Adrenal gland (tissue), 5 donors: ENCODE measurements around the gene B3GALT6.

Experiments
- POLR2A ChIP-seq, 2 donors: fragments of 450-650 bp; IDR thresholded peaks; one replicate each; pipeline ENCODE4 v1.6.1; 2017; ENCODE audit warnings: antibody characterized with exemption in 2 of 2, mild to moderate bottlenecking in 2 of 2, moderate library complexity in 1 of 2
- TF ChIP-seq, protein P1 (sequence below), 6 experiments: fragments of 450-650 bp in 4 of 6; fragments of 200-600 bp in 2 of 6; sonication (generic) in 1 of 6; IDR thresholded peaks; 1 replicate in 5 of 6; 2 replicates in 1 of 6; pipeline versions ENCODE4 v1.5.1 to v1.8.0; 2016 to 2021; ENCODE audit warnings: antibody characterized with exemption in 6 of 6, mild to moderate bottlenecking in 2 of 6, moderate library complexity in 1 of 6
- donor health status: DM: no; HTN: no; CAD: no.

DNA sequence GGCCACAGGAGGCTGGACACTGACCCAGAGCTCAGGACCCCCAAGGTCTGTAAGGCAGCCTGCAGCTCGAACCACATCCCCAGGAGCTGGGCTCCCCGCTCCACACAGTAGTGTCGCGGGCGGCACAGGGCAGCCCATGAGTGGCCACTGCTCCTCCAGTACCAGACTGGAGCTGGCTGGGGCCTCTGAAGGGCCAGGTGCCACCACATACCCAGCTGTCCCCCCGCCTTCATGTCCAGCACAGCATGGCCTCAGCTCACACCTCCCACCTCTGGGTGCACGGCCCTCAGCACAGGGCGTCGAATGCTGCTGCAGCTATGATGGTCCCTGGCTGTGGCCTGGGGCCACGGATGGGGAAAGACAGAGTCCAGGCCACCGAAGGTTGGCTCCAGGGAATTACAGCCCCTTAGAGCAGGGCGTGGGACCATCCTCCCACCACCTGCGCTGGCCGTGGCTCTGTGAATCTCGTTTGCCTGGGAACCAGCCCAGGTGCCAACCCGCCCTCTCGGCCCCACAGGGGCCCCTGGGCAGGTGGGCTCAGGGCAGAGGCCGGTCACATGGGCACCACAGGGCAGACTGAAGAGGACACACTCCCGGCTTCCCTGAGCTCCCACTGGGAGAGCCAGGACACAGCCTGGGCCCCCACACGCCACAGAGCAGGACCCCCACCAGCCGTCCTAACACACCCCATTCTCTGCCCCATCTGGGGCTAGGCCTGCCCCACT is 16.0 kb upstream of the B3GALT6 start:
- TF ChIP-seq, protein P1, sequence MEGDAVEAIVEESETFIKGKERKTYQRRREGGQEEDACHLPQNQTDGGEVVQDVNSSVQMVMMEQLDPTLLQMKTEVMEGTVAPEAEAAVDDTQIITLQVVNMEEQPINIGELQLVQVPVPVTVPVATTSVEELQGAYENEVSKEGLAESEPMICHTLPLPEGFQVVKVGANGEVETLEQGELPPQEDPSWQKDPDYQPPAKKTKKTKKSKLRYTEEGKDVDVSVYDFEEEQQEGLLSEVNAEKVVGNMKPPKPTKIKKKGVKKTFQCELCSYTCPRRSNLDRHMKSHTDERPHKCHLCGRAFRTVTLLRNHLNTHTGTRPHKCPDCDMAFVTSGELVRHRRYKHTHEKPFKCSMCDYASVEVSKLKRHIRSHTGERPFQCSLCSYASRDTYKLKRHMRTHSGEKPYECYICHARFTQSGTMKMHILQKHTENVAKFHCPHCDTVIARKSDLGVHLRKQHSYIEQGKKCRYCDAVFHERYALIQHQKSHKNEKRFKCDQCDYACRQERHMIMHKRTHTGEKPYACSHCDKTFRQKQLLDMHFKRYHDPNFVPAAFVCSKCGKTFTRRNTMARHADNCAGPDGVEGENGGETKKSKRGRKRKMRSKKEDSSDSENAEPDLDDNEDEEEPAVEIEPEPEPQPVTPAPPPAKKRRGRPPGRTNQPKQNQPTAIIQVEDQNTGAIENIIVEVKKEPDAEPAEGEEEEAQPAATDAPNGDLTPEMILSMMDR (IDR thresholded peaks at IDR 0.05), result no peak
- TF ChIP-seq POLR2A (IDR thresholded peaks at IDR 0.05), result no peak
